Inferior parietal cortex (tissue), 1 donor: Measurements from ENCODE around the gene HTR2A.

Experiments
- DNase-seq: peaks from one replicate; pipeline ENCODE4 v3.0.0-alpha.2; 2016; ENCODE audit errors: extremely low spot score

HTR2A gene

GRCh38 chr13:46868091-46868490 is 28.8 kb downstream of the HTR2A start:
- no peak for DNase-seq

DNA sequence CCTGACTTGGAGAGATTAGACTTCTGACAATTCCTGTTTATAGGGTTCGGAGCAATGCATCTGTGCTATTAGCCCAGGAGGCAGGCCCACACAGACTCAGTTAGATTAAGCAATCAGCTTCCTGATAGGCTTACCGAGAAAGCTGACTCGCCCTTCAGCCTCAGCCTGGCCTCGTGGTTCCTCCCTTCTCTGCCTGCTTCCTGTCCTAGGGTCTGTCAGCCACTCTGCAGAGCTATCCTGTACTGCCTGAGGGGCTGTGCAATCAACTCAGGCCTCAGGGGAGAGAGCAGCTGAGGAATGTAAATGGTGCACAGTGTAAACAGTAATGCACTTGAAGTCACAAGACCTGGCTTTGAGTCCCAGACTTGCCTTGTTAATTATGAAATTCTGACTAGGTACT is 30.7 kb downstream of the HTR2A start:
- no peak for DNase-seq

DNA sequence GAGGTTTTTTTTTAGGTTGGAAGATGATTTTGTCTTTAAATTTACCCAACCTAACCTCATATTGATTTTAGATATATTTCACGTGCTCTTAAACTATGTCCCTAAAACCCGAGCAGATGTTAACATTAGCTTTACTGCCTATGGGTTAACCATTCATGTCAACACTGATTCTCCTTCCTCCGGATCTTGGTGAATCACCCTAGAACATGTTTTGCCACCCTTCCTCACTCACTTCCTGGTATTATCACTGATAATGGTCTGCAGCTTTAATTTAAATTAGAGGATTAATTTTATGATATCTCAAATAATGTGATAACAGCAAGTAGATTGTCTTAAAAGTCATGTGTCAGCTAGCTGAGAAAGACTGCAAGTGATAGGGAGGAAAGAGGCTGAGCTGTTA is 31.9 kb downstream of the HTR2A start:
- no peak for DNase-seq

DNA sequence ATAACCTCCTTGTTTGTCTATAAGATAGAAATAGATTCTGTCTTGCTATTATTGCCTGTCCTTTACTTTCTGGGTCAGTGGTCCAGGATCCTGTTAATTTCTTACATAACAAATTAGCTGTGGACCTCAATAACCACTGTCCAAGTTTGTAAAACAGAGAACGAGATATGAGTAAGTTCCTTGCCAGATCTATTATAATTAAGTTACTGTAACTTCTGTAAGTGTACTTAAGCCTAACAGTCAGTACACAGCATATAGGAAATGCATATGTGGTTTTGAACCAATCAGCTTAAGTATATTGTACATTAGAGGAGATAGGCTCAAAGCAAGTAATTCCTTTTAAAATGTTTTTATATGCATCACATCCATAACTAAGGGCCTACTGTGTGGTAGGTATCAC is 34.9 kb downstream of the HTR2A start:
- no peak for DNase-seq

DNA sequence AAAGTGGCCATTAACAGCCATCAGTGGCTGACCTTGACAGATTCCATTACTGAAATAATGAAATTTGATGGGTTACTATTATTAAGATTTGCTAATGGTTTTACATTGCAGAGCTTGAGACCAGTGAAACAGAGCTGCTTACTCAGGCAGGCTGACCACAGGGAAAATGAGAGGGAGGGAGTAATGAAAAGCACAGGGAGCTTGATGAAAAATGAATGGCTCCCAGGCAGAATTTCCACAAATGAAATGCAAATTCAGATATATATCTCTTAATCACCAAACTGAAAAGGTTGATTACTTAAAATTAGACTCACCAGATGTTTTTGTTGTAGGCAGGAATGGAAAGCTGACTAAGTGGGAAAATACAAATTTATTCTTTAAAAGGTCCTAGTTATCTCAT is 36.1 kb downstream of the HTR2A start:
- DNase-seq = no peak

DNA sequence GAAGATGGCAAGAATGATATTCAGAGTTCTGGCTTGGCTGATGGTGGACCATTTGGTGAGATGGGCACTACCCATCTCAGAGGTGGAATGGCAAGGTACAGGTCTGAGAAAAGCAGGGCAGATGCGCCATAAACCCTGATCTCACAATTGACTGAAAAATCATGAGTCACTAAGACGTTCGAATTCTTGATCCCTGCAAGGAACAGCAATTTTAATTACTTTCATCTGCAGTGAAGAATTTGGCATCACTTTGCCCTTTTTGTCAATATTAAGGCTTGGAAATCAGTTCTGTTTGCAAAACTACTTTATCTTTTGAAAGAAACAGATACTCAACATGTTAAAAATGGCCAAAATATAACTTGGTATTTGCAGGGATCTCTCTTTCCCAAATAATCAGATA is 38.1 kb downstream of the HTR2A start:
- DNase-seq = no peak

GRCh38 chr13:46858163-46858562 is 38.7 kb downstream of the HTR2A start:
- DNase-seq = no peak

DNA sequence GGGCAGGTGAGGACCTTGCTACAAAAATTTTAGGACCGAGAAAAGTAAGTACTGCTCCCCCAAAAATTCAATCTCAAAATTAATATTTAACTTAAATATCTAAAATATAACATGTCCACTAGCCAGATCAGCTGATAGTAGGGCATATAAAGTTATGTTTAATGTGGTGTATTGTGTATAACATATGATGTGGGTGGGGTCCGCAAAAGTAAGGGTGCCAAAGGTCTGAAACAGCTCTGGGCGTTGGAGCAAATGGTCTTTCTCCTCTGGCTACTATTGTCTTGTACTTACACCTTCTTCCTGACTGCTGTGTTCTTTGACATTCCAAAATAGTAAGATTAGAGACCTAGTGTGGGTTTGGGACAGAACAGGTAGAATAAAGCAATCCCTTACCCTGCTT is 41.2 kb downstream of the HTR2A start:
- DNase-seq = no peak

- no peak for DNase-seq
These were observed 41.7 kb downstream of the HTR2A start for GRCh38 chr13:46855166-46855565.

GRCh38 chr13:46852168-46852567 is 44.7 kb downstream of the HTR2A start:
- DNase-seq = no peak

- DNase-seq = no peak
These were observed 46.6 kb downstream of the HTR2A start for GRCh38 chr13:46850214-46850613.

DNA sequence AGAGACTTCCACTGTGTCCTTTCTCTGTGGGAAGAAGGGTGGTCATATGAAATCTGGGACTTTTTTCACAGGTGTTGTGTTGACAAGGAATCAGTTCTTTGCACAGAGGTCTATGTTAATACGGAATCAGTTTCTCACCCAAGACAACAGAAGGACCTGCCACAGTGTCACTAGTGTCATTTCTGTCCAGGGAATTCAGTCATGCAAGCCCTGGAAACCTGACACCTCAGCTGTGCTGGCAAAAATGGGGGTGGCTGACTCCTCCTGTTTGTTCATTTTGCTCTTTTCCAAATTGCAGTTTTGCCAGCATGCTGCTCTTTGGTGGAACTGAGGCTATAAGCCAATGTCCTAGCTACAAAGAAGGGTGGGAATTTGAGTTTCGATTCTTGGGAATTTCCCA is 50.1 kb downstream of the HTR2A start:
- DNase-seq = no peak

DNA sequence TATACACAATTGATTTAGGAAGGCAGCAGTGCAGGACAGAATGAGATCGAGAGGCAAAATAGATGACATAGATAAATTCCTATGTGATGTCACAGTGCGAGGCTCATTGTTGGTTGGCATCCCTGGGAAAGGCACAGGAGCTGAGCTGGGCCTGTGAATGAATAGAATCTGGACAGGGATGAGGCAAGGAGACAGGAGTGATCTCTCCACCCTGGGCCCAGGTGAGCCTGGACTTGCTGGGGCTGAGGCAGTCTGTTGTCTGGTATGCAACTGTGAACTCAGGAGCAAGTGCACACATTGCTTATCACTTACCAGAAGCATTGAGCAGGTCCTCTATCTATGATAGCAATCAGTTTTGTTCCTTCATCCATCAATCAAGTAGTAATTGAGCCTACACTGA is 51.7 kb downstream of the HTR2A start:
- no peak for DNase-seq

DNA sequence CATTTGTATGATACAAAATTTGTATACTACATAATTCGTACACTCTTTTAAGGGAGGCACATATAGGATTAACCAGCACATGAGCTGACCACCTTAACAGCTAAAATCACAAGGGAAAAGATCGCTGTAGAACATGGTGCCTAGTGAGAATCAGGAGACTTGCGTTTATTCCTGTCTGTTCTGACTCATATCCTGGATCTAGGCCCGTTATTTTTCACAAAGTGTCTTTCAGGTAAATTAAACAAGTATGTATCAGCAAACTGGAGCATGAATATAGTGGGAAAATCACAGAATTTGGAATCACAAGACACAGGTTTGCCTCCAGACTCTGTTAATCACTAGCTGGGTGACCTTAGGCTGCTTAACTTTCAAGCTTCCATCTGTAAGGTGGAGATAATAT is 52.4 kb downstream of the HTR2A start:
- peak; percentile 29 for DNase-seq

DNA sequence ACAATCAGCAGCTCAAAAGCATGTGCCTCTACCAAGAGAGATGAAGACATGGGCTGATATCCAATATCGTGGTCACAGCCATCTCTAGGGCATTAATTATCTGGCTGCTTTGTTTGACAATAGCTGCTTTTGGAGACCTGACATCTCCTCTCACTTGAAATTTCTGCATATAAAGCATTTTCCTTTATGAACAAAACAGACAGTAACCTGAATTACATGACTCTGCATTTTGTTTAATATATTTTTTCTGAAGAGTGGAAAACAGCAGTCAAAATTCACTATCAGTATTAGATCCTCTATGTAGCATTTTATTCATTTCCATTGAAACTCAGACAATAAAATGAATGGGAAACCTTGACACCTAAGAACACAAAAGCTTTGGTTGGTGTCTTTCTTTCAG is 57.5 kb downstream of the HTR2A start:
- DNase-seq = no peak

- no peak for DNase-seq
These were observed 62.2 kb downstream of the HTR2A start for GRCh38 chr13:46834657-46835056.

DNA sequence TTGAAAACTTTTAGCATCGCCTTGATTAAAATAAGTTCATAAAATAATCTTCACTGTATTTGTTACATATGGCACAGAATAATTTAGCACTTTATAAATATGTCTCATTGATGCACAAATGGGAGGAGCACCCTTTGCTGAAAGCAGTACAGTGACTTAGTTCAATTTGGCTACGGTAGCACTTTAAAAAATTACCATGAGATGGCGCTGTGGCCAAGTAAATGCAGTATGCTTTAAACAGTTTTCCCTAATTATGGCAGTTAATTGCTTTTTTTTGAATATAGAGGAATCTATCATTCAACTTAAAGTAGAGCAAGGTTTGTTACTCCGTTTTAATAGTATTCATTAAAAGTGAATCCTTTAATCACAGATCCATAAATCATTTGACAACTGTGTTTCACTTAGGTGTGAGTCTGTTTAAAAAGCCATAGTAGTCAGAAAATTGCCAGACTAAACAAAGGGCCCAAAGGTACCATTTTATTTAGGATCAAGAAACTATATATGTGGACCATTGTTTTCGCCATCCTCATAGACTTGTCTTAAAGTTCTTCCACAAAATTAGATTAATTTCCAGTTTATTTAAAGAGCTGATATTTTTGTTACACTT is 65.2 kb downstream of the HTR2A start:
- peak; percentile 86 for DNase-seq

- DNase-seq = no peak
These were observed 66.3 kb downstream of the HTR2A start for GRCh38 chr13:46830405-46831005.

DNA sequence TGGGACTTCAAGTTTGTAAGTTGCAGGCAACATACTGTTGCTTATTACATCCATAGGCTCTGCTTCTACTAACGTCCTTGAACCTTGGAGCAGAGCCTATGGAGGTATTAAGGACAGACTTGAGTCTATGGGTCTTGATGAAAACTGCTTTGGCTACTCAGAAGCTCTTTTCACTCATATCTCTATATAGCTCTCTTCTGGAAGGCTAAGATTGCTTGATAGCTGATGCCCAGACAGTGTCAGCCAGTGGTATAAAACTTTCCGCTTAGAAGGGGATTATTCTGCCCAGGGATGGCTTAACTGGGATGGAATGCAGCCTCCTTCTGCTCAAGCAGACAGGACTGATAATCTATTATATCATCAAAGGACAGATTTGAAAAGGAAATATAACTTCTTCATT is 74.3 kb downstream of the HTR2A start:
- no peak for DNase-seq

- DNase-seq = no peak
These were observed 78.9 kb downstream of the HTR2A start for GRCh38 chr13:46817838-46818476.

DNA sequence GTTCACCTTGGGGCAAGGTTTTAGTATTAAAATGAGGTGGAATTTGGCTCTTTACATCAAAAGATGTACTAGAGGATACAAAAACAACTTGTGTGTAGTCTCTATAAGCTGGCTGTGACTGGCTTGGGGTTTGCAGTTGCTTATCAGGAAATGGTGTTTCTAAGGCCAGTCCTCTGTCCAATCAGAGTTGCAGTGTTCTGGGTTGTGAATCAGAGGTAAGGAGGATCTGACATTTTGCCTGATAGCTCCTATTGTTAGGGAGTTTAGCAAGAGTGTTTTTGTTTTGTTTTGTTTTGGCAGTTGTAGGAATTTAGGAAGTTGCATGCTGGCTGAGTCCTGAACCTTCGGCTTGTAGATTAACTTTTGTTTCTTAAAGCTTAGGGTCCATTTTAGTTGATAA is 79.8 kb downstream of the HTR2A start:
- no peak for DNase-seq

GRCh38 chr13:46816371-46816770 is 80.5 kb downstream of the HTR2A start:
- no peak for DNase-seq

GRCh38 chr13:46812301-46812797 is 84.5 kb downstream of the HTR2A start:
- DNase-seq = no peak
